ENCODE measurements around the gene CLNK. TPM values are rescaled to one million over a fixed set of nuclear protein-coding genes. Genes with fewer than 3 reads are reported as not detected.

CLNK gene
- polyA plus RNA-seq, 3 donors, result not detected

DNA sequence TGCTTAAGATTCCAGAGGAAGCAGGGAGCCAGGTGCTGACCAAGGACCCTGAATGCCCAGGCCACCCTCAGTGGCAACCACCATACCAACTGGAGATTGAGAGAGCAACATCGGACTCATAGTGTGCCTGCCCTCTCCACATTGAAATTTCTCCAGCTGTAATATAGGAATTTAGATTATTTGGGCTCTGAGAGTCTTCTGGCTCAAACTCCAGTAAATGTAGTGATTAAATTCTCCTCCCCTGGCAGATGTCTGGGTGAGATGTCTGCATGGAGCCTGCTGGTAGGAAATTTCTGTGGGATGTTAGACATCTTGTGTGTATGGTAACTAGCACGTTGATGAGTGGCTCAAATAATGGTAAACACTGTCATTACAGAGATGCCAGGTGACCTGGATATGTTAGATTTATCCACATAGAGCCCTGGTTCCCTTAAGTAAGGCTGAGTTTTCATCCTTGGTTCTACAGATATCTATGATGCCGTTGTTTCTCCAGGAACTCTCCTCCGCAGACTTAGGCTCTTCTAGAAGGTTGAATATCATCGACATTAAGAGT is 70.6 kb downstream of the CLNK start:
- Mint-ChIP-seq H3K4me3 (no peak overlapping the region), H3K27me3 (ENCODE audit: low read depth in 3 of 3) (peaks cover 0 to 3% (median 0%) of the 10 kb centered on the region in 3 donors), H3K27ac (no peak overlapping the region), H3K9me3 (peaks cover 0 to 5% (median 0%) of the 10 kb centered on the region in 7 donors), H3K4me1 (no peaks in the 10 kb centered on the region), H3K36me3 (no peaks in the 10 kb centered on the region)
- intact Hi-C loops (cut with micrococcal nuclease), result no loop called here
- Histone ChIP-seq H3K4me2 (replicated peaks; ENCODE audit: extremely low read depth, low read length, poor library complexity, severe bottlenecking) (no peak overlapping the region), H3K27me3 (ENCODE audit: control insufficient read depth in 2 of 2, insufficient read depth in 2 of 2, low read length in 2 of 2) (no peaks in the 10 kb centered on the region), H3K4me1 (ENCODE audit: control insufficient read depth in 1 of 2, insufficient read depth in 2 of 2, low read length in 2 of 2) (no peaks in the 10 kb centered on the region), H3K4me3 (replicated peaks in 1 of 3; ENCODE audit: low read depth in 2 of 3, low read length in 3 of 3) (no peak overlapping the region), H4K20me1 (ENCODE audit: insufficient read depth, low read length) (no peaks in the 10 kb centered on the region), H3K79me2 (ENCODE audit: insufficient read depth, low read length) (no peaks in the 10 kb centered on the region), H2AFZ (ENCODE audit: insufficient read depth, low read depth, low read length, poor library complexity, severe bottlenecking) (no peak overlapping the region), H3K36me3 (replicated peaks in 1 of 2; ENCODE audit: control insufficient read depth in 1 of 2, insufficient read depth in 2 of 2, low read length in 2 of 2) (no peaks in the 10 kb centered on the region), H3K27ac (ENCODE audit: low read depth in 1 of 2, low read length in 2 of 2) (no peak overlapping the region), H3K9me3 (replicated peaks in 1 of 2; ENCODE audit: control insufficient read depth in 1 of 2, insufficient read depth in 1 of 2, low read length in 2 of 2) (no peaks in the 10 kb centered on the region), H3K9ac (ENCODE audit: insufficient read depth, low read length, poor library complexity, severe bottlenecking) (no peak overlapping the region)
- no peak for DNase-seq
- WGBS (ENCODE audit: insufficient coverage), result 100% methylated on average over 2 of the region's 5 CpGs
- TF ChIP-seq, protein P1, sequence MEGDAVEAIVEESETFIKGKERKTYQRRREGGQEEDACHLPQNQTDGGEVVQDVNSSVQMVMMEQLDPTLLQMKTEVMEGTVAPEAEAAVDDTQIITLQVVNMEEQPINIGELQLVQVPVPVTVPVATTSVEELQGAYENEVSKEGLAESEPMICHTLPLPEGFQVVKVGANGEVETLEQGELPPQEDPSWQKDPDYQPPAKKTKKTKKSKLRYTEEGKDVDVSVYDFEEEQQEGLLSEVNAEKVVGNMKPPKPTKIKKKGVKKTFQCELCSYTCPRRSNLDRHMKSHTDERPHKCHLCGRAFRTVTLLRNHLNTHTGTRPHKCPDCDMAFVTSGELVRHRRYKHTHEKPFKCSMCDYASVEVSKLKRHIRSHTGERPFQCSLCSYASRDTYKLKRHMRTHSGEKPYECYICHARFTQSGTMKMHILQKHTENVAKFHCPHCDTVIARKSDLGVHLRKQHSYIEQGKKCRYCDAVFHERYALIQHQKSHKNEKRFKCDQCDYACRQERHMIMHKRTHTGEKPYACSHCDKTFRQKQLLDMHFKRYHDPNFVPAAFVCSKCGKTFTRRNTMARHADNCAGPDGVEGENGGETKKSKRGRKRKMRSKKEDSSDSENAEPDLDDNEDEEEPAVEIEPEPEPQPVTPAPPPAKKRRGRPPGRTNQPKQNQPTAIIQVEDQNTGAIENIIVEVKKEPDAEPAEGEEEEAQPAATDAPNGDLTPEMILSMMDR (IDR thresholded peaks at IDR 0.05), result no peak

- Histone ChIP-seq H3K9me3 (replicated peaks in 1 of 2; ENCODE audit: control insufficient read depth in 1 of 2, insufficient read depth in 1 of 2, low read length in 2 of 2) (no peaks in the 10 kb centered on the region), H3K4me1 (ENCODE audit: control insufficient read depth in 1 of 2, insufficient read depth in 2 of 2, low read length in 2 of 2) (no peaks in the 10 kb centered on the region), H4K20me1 (ENCODE audit: insufficient read depth, low read length) (no peaks in the 10 kb centered on the region), H3K4me3 (replicated peaks in 1 of 3; ENCODE audit: low read depth in 2 of 3, low read length in 3 of 3) (no peak overlapping the region), H3K4me2 (replicated peaks; ENCODE audit: extremely low read depth, low read length, poor library complexity, severe bottlenecking) (no peak overlapping the region), H3K9ac (ENCODE audit: insufficient read depth, low read length, poor library complexity, severe bottlenecking) (no peak overlapping the region), H3K27me3 (ENCODE audit: control insufficient read depth in 2 of 2, insufficient read depth in 2 of 2, low read length in 2 of 2) (no peaks in the 10 kb centered on the region), H3K36me3 (replicated peaks in 1 of 2; ENCODE audit: control insufficient read depth in 1 of 2, insufficient read depth in 2 of 2, low read length in 2 of 2) (no peaks in the 10 kb centered on the region), H3K79me2 (ENCODE audit: insufficient read depth, low read length) (no peaks in the 10 kb centered on the region), H3K27ac (ENCODE audit: low read depth in 1 of 2, low read length in 2 of 2) (no peak overlapping the region), H2AFZ (ENCODE audit: insufficient read depth, low read depth, low read length, poor library complexity, severe bottlenecking) (no peak overlapping the region)
- Mint-ChIP-seq H3K36me3 (no peaks in the 10 kb centered on the region), H3K4me3 (no peak overlapping the region), H3K4me1 (no peaks in the 10 kb centered on the region), H3K27me3 (ENCODE audit: low read depth in 3 of 3) (peaks cover 0 to 3% (median 0%) of the 10 kb centered on the region in 3 donors), H3K27ac (no peak overlapping the region), H3K9me3 (peaks cover 0 to 5% (median 0%) of the 10 kb centered on the region in 7 donors)
- no peak for DNase-seq
- WGBS (ENCODE audit: insufficient coverage), result no CpG with 5 or more reads among the region's 2 CpGs
- TF ChIP-seq, protein P1 (IDR thresholded peaks at IDR 0.05), result no peak
- intact Hi-C loops (cut with micrococcal nuclease), result no loop called here
Measured at GRCh38 chr4:10612476-10612875, 72.1 kb downstream of the CLNK start.
